Right forelimb (tissue), 1 donor: ENCODE results near the gene GPBP1.
"Not testable (repeated sequence)": the region's sequence is repeated elsewhere in the genome, so short reads cannot be mapped to it uniquely, and the experiment has no call there.

ENCODE experiments used
- DNase-seq: peaks from one replicate; pipeline ENCODE4 v3.0.0-alpha.2; 2018

The GPBP1 gene

GRCh38 chr5:57292336-57292735, 118.5 kb downstream of the GPBP1 start:
- DNase-seq: no peak

GRCh38 chr5:57298295-57298984, 124.6 kb downstream of the GPBP1 start:
- DNase-seq: peak; percentile 87

GRCh38 chr5:57298985-57299491, 125.2 kb downstream of the GPBP1 start:
- DNase-seq: peak; percentile 63

- DNase-seq: no peak
These were observed 126.1 kb downstream of the GPBP1 start for GRCh38 chr5:57299986-57300385.

- no peak for DNase-seq
These were observed 128.3 kb downstream of the GPBP1 start for GRCh38 chr5:57302164-57302563.

GRCh38 chr5:57302643-57303042, 128.8 kb downstream of the GPBP1 start:
- no peak for DNase-seq

GRCh38 chr5:57303985-57304384, 130.1 kb downstream of the GPBP1 start:
- DNase-seq: no peak

GRCh38 chr5:57304931-57305330, 131.1 kb downstream of the GPBP1 start:
- no peak for DNase-seq

GRCh38 chr5:57306359-57306758, 132.5 kb downstream of the GPBP1 start:
- DNase-seq: no peak

- no peak for DNase-seq
These were observed 133.7 kb downstream of the GPBP1 start for GRCh38 chr5:57307516-57307915.

GRCh38 chr5:57309022-57309421, 135.2 kb downstream of the GPBP1 start:
- DNase-seq: not testable (repeated sequence)

- no peak for DNase-seq
These were observed 137.4 kb downstream of the GPBP1 start for GRCh38 chr5:57311251-57311650.

- DNase-seq: no peak
These were observed 138.3 kb downstream of the GPBP1 start for GRCh38 chr5:57311921-57312735.

GRCh38 chr5:57313716-57314115, 139.9 kb downstream of the GPBP1 start:
- no peak for DNase-seq
